HL-60 (cell line): ENCODE measurements around the gene DNAL1.

Experiments used
- CTCF ChIP-seq: IDR thresholded peaks from one replicate; pipeline ENCODE4 v1.5.1; 2011; ENCODE audit warnings: low read length, control low read depth, inconsistent platforms; ENCODE audit not compliant: insufficient read depth
- TF ChIP-seq, protein P1 (sequence below): IDR thresholded peaks from 2 replicates; pipeline ENCODE4 v1.6.1; 2012; ENCODE audit warnings: low read depth; ENCODE audit not compliant: insufficient replicate concordance

- TF ChIP-seq CTCF: no peak
- TF ChIP-seq, protein P1, sequence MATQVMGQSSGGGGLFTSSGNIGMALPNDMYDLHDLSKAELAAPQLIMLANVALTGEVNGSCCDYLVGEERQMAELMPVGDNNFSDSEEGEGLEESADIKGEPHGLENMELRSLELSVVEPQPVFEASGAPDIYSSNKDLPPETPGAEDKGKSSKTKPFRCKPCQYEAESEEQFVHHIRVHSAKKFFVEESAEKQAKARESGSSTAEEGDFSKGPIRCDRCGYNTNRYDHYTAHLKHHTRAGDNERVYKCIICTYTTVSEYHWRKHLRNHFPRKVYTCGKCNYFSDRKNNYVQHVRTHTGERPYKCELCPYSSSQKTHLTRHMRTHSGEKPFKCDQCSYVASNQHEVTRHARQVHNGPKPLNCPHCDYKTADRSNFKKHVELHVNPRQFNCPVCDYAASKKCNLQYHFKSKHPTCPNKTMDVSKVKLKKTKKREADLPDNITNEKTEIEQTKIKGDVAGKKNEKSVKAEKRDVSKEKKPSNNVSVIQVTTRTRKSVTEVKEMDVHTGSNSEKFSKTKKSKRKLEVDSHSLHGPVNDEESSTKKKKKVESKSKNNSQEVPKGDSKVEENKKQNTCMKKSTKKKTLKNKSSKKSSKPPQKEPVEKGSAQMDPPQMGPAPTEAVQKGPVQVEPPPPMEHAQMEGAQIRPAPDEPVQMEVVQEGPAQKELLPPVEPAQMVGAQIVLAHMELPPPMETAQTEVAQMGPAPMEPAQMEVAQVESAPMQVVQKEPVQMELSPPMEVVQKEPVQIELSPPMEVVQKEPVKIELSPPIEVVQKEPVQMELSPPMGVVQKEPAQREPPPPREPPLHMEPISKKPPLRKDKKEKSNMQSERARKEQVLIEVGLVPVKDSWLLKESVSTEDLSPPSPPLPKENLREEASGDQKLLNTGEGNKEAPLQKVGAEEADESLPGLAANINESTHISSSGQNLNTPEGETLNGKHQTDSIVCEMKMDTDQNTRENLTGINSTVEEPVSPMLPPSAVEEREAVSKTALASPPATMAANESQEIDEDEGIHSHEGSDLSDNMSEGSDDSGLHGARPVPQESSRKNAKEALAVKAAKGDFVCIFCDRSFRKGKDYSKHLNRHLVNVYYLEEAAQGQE: no peak
Observed at GRCh38 chr14:73740618-73741326, 96.0 kb downstream of the DNAL1 start.
